Ovary (tissue), 9 donors: ENCODE data around the gene KIF2C. TPM values are rescaled to one million over a fixed set of nuclear protein-coding genes. Genes with fewer than 3 reads are reported as not detected.

ENCODE experiments used
- DNase-seq, 5 donors: peaks; one replicate each; pipeline ENCODE4 v3.0.0-alpha.2; 2019 to 2020
- H3K27ac ChIP-seq, 2 donors: fragments of 200-600 bp; one replicate each; pipeline versions ENCODE4 v1.5.1 to v1.8.0; 2019 to 2022
- H3K27me3 ChIP-seq: fragments of 200-600 bp; one replicate; pipeline ENCODE4 v1.8.0; 2022
- H3K36me3 ChIP-seq: fragments of 200-600 bp; sonication (generic); one replicate; pipeline ENCODE4 v1.5.1; 2019
- H3K4me1 ChIP-seq: one replicate; pipeline ENCODE4 v1.8.1; 2013; ENCODE audit warnings: mild to moderate bottlenecking, moderate library complexity; ENCODE audit not compliant: insufficient read depth
- H3K4me3 ChIP-seq: fragments of 200-600 bp; sonication (generic); one replicate; pipeline ENCODE4 v1.5.1; 2017
- H3K9me3 ChIP-seq, 2 donors: fragments of 200-600 bp in 1 of 2; sonication (generic) in 1 of 2; one replicate each; pipeline versions ENCODE4 v1.5.1 to v1.8.1; 2013 to 2019; ENCODE audit warnings: mild to moderate bottlenecking in 1 of 2, moderate library complexity in 1 of 2
- CTCF ChIP-seq, 3 donors: fragments of 450-650 bp in 2 of 3; fragments of 200-600 bp in 1 of 3; IDR thresholded peaks; one replicate each; pipeline versions ENCODE4 v1.5.1 to v1.8.0; 2016 to 2022; ENCODE audit warnings: antibody characterized with exemption in 3 of 3, mild to moderate bottlenecking in 1 of 3
- EP300 ChIP-seq: sonication (generic); formaldehyde crosslinking; IDR thresholded peaks from one replicate; pipeline ENCODE4 v1.6.1; 2017; ENCODE audit warnings: antibody characterized with exemption
- POLR2A ChIP-seq: fragments of 450-650 bp; IDR thresholded peaks from one replicate; pipeline ENCODE4 v1.6.1; 2017; ENCODE audit warnings: antibody characterized with exemption, mild to moderate bottlenecking, moderate library complexity
- WGBS, 3 donors: extraction: QIAGEN DNeasy Blood & Tissue Kit in 1 of 3; methylation state at CpG; one replicate each; pipeline versions ENCODE4 v1.1.5 to v1.1.7; 2013 to 2017; 5-methylcytosine and 5-hydroxymethylcytosine counted together
- intact Hi-C, 4 donors: fragments of 100-400 bp; cut with DNase I; formaldehyde crosslinking; loops; one replicate each; pipeline versions ENCODE4 v1.11.0 to v1.15.1; 2022 to 2023
- polyA plus RNA-seq, 2 donors: library from polyadenylated mRNA; stranded (reverse); fragments of 200-250 nt in 1 of 2; fragments of 350-450 nt in 1 of 2; fragmentation: Illumina TruSeq in 1 of 2; extraction: RNeasy Lipid Tissue Mini Kit (QIAGEN cat#74804) in 1 of 2; gene quantifications; one replicate each; pipeline ENCODE4 v1.2.3, GENCODE V29; 2013 to 2014
- total RNA-seq, 7 donors: library from RNA; depleted of rRNA in 2 of 7; stranded (reverse); fragments of >200 nt in 2 of 7; fragmentation: NEBNext Ultra II Directional in 3 of 7; extraction: Animal tissue kit (Norgen Biotek cat#: 25700) in 3 of 7; gene quantifications; one replicate each; pipeline versions ENCODE4 v1.1.0 to v1.2.4, GENCODE V29; 2016 to 2023
- donor health status: DM: no; HTN: no; CAD: no; lungs with moderate emphysema.
- donor health status: DM: no; HTN: no; CAD: no.
- donor health status: Bipolar disorder and iron deficiency.
- donor health status: DM: yes; HTN: yes; CAD: no.
- donor health status: DM: no; HTN: no; CAD: no.
- donor health status: DM: yes; HTN: yes; CAD: no.

The KIF2C gene
- total and polyA plus RNA-seq, 9 donors: 0.23 to 1.5 (median 0.90) TPM

- Histone ChIP-seq H3K9me3 (no peaks in the 10 kb centered on the region), H3K27me3 (no peaks in the 10 kb centered on the region), H3K4me3 (no peak overlapping the region), H3K36me3 (no peaks in the 10 kb centered on the region), H3K27ac (no peak overlapping the region), H3K4me1 (no peaks in the 10 kb centered on the region)
- TF ChIP-seq CTCF (IDR thresholded peaks at IDR 0.05): no peak
- no peak for TF ChIP-seq POLR2A
- no peak for TF ChIP-seq EP300
- no peak for DNase-seq
- intact Hi-C loops: no loop called here
- WGBS, 3 donors: 87 to 100% (median 97%) methylated on average over 1 of the region's 1 CpG
Observed at GRCh38 chr1:44700573-44700972, 39.1 kb upstream of the KIF2C start.

DNA sequence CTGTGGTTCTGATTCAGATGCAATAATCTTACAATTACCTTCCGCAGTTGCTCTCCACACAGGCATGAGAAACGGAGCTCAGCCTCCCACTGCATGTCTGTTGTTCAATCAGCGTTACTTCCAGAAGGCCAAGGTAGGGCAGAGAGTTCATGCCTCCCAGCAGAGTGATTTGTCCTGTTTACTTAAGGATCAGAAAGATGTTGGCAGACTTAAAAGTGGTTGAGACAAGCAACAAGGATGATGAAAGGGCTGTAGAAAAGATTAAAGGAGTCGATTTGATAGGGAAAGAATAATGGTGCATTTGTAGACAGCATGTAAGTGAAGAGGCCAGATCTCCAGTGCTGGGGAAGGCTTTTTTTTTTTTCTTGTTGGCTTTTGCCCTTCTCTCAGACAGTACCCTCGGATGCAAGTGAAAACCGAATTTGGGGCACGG lies 38.5 kb upstream of the KIF2C start:
- H3K9me3 ChIP-seq: no peaks in the 10 kb centered on the region
- H3K4me3 ChIP-seq: no peak overlapping the region
- DNase-seq: no peak
- H3K36me3 ChIP-seq: no peaks in the 10 kb centered on the region
- H3K27me3 ChIP-seq: no peaks in the 10 kb centered on the region
- TF ChIP-seq POLR2A (no peak), CTCF (IDR thresholded peaks at IDR 0.05) (no peak), EP300 (no peak)
- H3K27ac ChIP-seq: no peak overlapping the region
- intact Hi-C loops: no loop called here
- no peaks in the 10 kb centered on the region for H3K4me1 ChIP-seq
- 75 to 78% (median 77%) methylated on average over 7 of the region's 7 CpGs for WGBS, 3 donors

DNA sequence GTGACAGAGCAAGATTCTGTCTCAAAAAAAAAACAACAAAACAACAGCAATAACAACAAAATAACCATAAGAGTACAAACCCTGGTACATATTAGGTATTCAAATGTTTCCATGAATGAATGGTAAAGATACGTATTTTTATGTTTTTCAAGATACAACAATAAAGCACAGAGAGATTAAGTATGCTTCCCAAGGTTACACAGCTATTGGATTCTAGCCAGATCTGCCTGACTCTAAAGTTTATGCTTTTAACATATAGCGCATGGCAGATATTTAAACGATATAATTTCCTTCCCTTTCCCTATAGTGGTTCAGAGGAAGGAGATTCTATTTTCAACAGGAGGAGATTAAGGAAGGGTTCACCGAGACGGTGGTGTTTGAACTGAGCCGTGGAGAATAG lies 34.2 kb upstream of the KIF2C start:
- Histone ChIP-seq H3K36me3 (no peaks in the 10 kb centered on the region), H3K4me3 (no peak overlapping the region), H3K9me3 (no peaks in the 10 kb centered on the region), H3K27me3 (no peaks in the 10 kb centered on the region), H3K4me1 (no peaks in the 10 kb centered on the region), H3K27ac (no peak overlapping the region)
- DNase-seq: no peak
- intact Hi-C loops: no loop called here
- 75 to 83% (median 80%) methylated on average over 6 of the region's 6 CpGs for WGBS, 3 donors
- TF ChIP-seq POLR2A (no peak), EP300 (no peak), CTCF (IDR thresholded peaks at IDR 0.05) (no peak)

- DNase-seq: no peak
- no peaks in the 10 kb centered on the region for H3K4me1 ChIP-seq
- no peaks in the 10 kb centered on the region for H3K36me3 ChIP-seq
- no peak overlapping the region for H3K27ac ChIP-seq
- no peak overlapping the region for H3K4me3 ChIP-seq
- H3K9me3 ChIP-seq: no peaks in the 10 kb centered on the region
- WGBS, 3 donors: 75 to 80% (median 78%) methylated on average over 2 of the region's 2 CpGs
- intact Hi-C loops: no loop called here
- H3K27me3 ChIP-seq: no peaks in the 10 kb centered on the region
- TF ChIP-seq CTCF (IDR thresholded peaks at IDR 0.05) (no peak), EP300 (no peak), POLR2A (no peak)
Observed at GRCh38 chr1:44705938-44706337, 33.7 kb upstream of the KIF2C start.
